HFFc6 (cell line): ENCODE data around the gene ABHD16B. TPM values are rescaled to one million over a fixed set of nuclear protein-coding genes. Genes with fewer than 3 reads are reported as not detected.

Source experiments
- DNase-seq: peaks from one replicate; pipeline ENCODE4 v3.0.0-alpha.2; 2018
- H3K27ac Mint-ChIP-seq: 2 replicates; pipeline ENCODE4 v1.8.0; 2020; ENCODE audit warnings: mild to moderate bottlenecking, mixed read lengths
- H3K27me3 Mint-ChIP-seq: 2 replicates; pipeline ENCODE4 v1.8.0; 2021; ENCODE audit warnings: mild to moderate bottlenecking, moderate library complexity, mixed read lengths; ENCODE audit not compliant: insufficient read depth
- H3K36me3 Mint-ChIP-seq: 2 replicates; pipeline ENCODE4 v1.8.0; 2021; ENCODE audit warnings: low read depth, mixed read lengths
- H3K4me1 Mint-ChIP-seq: 2 replicates; pipeline ENCODE4 v1.8.0; 2020; ENCODE audit warnings: low read depth, mixed read lengths
- H3K4me3 Mint-ChIP-seq: 2 replicates; pipeline ENCODE4 v1.8.0; 2020; ENCODE audit warnings: mild to moderate bottlenecking, moderate library complexity, mixed read lengths
- H3K9me3 Mint-ChIP-seq: 2 replicates; pipeline ENCODE4 v1.8.0; 2020; ENCODE audit warnings: mild to moderate bottlenecking, mixed read lengths
- total RNA-seq, 6 experiments: library from RNA; stranded (reverse); fragmentation: NEBNext Ultra II Directional; extraction: Animal tissue kit (Norgen Biotek cat#: 25700); gene quantifications; 2 replicates in 1 of 6; 3 replicates in 5 of 6; pipeline ENCODE4 v1.2.3, GENCODE V29; 2021
- TF ChIP-seq, protein P1 (sequence below): fragments of 200-600 bp; sonication (generic); IDR thresholded peaks from 2 replicates; pipeline ENCODE4 v1.5.0; 2021; ENCODE audit warnings: antibody characterized with exemption, mild to moderate bottlenecking

Gene ABHD16B
- total RNA-seq, 6 experiments from 2014 or later, result not detected

DNA sequence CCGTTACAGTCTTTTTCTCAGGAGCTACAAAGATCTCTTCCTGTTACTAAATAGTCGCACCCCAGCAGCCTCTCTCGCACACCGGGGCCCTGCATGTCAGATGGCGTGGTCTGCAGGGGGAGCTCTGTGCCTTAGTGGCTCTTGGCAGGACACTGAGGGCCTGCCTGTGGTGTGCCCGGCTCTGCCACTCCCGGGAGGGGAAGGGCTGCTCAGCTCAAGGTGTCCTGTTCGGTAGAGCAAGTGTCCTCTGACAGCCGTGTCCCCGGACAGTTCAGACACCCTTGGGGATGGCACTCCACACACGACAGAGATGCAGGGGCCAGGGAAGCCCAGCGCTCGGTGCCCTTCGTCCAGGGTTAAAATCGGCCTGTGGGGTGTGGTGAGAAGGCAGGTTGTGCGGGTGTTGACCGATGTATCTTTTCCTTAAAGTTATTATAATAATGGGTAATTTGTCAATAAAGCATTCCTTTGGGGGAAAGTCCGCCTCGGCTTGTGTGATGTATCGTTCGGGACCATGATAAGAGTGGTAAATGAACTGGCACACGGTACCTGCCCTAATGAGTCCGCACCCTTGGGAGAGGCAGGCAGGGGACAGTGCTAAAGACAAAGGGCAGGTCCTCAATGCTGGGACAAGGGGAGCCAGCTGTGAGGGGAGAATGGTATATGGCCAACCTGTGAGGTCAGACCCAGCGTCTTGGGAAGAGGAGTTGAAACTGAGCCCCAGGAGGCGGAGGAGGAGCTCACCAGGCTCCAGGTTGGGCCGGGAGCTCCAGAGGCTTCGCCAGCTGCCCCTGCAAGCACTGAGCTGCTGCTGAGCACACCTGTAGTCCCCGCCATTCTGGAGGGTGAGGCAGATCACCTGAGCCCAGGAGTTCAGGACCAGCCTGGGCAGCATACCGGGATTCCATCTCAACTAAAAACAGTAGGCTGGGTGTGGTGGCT is 30.0 kb downstream of the ABHD16B start:
- peaks cover 14% of the 10 kb centered on the region for H3K4me1 Mint-ChIP-seq
- peaks cover 30% of the 10 kb centered on the region for H3K36me3 Mint-ChIP-seq
- no peak for DNase-seq
- TF ChIP-seq, protein P1, sequence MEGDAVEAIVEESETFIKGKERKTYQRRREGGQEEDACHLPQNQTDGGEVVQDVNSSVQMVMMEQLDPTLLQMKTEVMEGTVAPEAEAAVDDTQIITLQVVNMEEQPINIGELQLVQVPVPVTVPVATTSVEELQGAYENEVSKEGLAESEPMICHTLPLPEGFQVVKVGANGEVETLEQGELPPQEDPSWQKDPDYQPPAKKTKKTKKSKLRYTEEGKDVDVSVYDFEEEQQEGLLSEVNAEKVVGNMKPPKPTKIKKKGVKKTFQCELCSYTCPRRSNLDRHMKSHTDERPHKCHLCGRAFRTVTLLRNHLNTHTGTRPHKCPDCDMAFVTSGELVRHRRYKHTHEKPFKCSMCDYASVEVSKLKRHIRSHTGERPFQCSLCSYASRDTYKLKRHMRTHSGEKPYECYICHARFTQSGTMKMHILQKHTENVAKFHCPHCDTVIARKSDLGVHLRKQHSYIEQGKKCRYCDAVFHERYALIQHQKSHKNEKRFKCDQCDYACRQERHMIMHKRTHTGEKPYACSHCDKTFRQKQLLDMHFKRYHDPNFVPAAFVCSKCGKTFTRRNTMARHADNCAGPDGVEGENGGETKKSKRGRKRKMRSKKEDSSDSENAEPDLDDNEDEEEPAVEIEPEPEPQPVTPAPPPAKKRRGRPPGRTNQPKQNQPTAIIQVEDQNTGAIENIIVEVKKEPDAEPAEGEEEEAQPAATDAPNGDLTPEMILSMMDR, result peak; percentile 22; the same call in 1 of the 2 replicates
- H3K27me3 Mint-ChIP-seq, result peaks cover 17% of the 10 kb centered on the region
- H3K4me3 Mint-ChIP-seq, result no peak overlapping the region
- H3K9me3 Mint-ChIP-seq, result no peaks in the 10 kb centered on the region
- H3K27ac Mint-ChIP-seq, result no peak overlapping the region

DNA sequence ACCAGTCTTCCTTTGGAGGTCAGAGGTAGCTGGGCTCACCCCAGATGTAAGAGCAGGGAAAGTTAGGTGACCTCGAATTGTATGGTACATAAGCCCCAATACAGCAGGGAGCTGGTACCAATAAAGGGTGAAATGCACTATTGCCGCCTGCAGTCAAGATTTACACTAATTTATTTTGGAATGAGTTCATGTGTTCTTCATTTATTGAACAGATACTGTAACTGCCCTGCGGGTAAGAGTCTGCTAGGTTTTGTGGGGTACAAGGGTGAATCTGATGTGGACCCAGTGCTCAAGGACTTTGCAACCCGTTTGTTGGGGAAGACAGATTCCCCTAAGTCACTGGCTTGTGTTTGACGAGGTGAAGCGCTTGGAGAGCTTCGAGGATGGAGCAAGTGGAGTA is 31.1 kb downstream of the ABHD16B start:
- peaks cover 29% of the 10 kb centered on the region for H3K36me3 Mint-ChIP-seq
- H3K27me3 Mint-ChIP-seq, result peaks cover 16% of the 10 kb centered on the region
- no peak overlapping the region for H3K27ac Mint-ChIP-seq
- H3K4me3 Mint-ChIP-seq, result no peak overlapping the region
- DNase-seq, result no peak
- H3K9me3 Mint-ChIP-seq, result no peaks in the 10 kb centered on the region
- H3K4me1 Mint-ChIP-seq, result peaks cover 25% of the 10 kb centered on the region
- TF ChIP-seq, protein P1, result no peak

DNA sequence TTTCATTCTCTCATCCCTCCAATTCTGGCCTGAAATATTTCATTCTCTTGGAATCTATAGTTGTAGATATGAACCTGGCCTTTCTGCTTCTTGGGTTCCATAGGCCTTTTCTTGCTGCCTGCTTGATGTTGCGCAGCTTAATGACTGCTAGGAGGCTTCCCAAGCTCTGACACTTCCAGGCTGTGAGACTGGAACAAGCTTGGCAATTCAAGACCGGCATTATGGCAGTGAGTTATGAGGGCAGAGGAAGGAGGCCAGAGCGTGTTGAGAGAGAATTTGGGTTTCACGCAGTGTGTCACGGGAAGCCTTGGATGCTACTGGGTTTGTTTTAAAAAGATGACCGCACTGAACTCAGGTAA is 32.7 kb downstream of the ABHD16B start:
- peak overlapping the region; percentile 78 for H3K27ac Mint-ChIP-seq

DNA sequence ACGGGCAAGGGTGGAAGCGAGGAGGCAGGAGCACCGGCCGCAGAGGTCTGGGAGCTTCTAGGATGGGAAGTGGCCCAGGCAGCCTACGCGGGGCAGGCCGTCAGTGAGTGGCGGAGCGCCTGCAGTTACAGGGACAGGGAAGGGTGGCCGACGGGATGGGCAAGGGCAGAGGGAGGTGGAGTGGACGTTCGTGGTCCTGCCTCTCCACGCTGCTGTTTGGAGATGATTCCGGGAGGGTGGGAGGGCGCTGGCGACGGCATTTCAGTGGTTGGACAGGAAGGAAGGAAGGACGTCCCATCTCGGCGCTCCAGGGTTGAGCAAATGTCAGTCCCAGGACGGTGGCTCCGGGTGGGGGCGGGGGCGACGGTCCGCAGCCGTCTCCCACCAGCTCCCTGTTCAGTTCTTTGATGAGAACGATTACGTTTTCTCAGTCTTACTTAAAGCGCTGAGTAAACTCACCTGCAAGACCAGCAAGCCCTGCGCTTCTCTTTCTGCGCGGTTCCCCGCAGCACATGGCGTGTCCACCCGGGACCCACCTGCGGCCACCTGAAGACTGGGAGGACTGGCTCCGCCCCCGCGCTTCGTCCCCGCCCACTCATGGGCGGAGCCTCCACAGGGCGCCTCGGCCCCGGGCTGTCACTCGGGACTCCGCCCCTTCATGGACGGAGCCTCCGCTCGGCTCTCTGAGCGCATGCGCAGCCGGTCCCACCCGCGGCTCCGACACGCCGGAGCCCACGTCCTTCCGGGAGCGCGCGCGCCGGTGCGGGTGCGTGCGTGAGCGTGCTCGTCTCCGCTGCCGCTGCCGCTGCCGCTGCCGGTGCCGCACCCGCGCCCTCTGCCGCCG is 33.3 kb downstream of the ABHD16B start, which contains the start of gene DNAJC5:
Gene DNAJC5, plus strand, starts transcription at position 769 of the 844 bp plus-strand sequence. CDS start 33,220 bp downstream, outside the sequence.
- Mint-ChIP-seq H3K4me1 (peaks cover 40% of the 10 kb centered on the region), H3K27me3 (peaks cover 15% of the 10 kb centered on the region), H3K36me3 (peaks cover 26% of the 10 kb centered on the region), H3K27ac (peak within 1 kb of the TSS; percentile 98), H3K4me3 (peak within 1 kb of the TSS; percentile 97), H3K9me3 (no peaks in the 10 kb centered on the region)
- TF ChIP-seq, protein P1, result no peak
- DNase-seq, result peak; percentile 87

More for the DNA sequence above, 32.7 kb downstream of the ABHD16B start:
- H3K4me3 Mint-ChIP-seq, result peak overlapping the region; percentile 81
- H3K4me1 Mint-ChIP-seq, result peaks cover 36% of the 10 kb centered on the region
- DNase-seq, result no peak
- H3K9me3 Mint-ChIP-seq, result no peaks in the 10 kb centered on the region
- TF ChIP-seq, protein P1, result no peak
- H3K27me3 Mint-ChIP-seq, result peaks cover 15% of the 10 kb centered on the region
- peaks cover 32% of the 10 kb centered on the region for H3K36me3 Mint-ChIP-seq

DNA sequence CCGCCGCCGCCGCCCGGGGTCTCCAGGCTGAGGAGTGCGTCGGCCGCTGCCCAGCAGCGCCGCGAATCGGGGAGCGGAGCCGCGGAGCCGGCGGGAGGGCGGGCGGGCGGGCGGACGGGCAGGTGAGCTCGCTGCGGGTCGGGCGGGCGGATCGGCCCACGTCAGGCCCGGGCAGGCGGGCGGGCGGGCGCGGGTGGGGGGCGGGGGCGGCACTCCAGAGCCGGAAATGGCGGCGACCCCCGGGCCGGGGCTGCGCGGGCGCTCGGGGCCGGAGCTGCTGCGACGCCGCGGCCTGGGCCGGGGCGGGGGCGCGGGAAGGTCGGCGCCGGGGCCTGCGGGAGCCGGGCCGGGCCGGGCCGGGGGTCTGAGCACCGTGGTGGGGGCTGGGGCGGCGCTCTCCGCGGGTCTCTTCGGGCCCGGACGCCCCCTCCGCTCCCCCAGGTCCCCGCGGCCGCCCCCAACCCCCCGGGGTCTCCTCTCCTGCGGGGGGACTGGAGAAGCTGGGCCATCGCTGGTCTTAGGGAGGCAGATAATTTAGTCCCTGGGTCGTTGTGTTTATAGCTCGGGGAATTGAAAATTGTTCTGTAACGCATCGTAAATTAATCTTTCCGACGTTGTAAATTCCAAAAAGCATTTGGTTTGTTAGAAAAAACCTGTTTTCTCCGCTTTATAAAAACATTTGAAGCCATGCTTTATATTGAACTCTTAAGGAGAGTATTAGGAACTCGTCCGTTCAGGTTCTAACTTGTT is 34.1 kb downstream of the ABHD16B start:
- no peak for DNase-seq
- H3K4me1 Mint-ChIP-seq, result peaks cover 40% of the 10 kb centered on the region
- H3K4me3 Mint-ChIP-seq, result peak overlapping the region; percentile 97
- H3K9me3 Mint-ChIP-seq, result no peaks in the 10 kb centered on the region
- H3K27me3 Mint-ChIP-seq, result peaks cover 15% of the 10 kb centered on the region
- H3K36me3 Mint-ChIP-seq, result peaks cover 20% of the 10 kb centered on the region
- H3K27ac Mint-ChIP-seq, result peak overlapping the region; percentile 98
- TF ChIP-seq, protein P1, result no peak
